GM21723 (cell line): ENCODE results near the gene GGN.
"Not testable (repeated sequence)": the region's sequence is repeated elsewhere in the genome, so short reads cannot be mapped to it uniquely, and the experiment has no call there.

ENCODE experiments used
- ATAC-seq: cut with Tn5 transposase; IDR thresholded peaks from one replicate; pipeline ENCODE4 v1.9.1; 2021; ENCODE audit warnings: mild to moderate bottlenecking, moderate library complexity; ENCODE audit not compliant: unreplicated experiment

Gene GGN

GRCh38 chr19:38362946-38363688 lies 24.7 kb downstream of the GGN start:
- ATAC-seq: not testable (repeated sequence)

GRCh38 chr19:38362076-38362945 lies 25.5 kb downstream of the GGN start:
- ATAC-seq: no peak

GRCh38 chr19:38361633-38362075 lies 26.2 kb downstream of the GGN start:
- ATAC-seq: no peak

GRCh38 chr19:38360839-38361631 lies 26.8 kb downstream of the GGN start:
- ATAC-seq: no peak

GRCh38 chr19:38360351-38360750 lies 27.5 kb downstream of the GGN start:
- ATAC-seq: no peak

- ATAC-seq: no peak
These were observed 28.4 kb downstream of the GGN start for GRCh38 chr19:38359242-38360021.

- ATAC-seq: no peak
These were observed 29.8 kb downstream of the GGN start for GRCh38 chr19:38358071-38358470.

- ATAC-seq: no peak
These were observed 31.8 kb downstream of the GGN start for GRCh38 chr19:38355728-38356725.

GRCh38 chr19:38352611-38353010 lies 35.2 kb downstream of the GGN start:
- ATAC-seq: no peak

GRCh38 chr19:38351865-38352395 lies 35.9 kb downstream of the GGN start:
- ATAC-seq: no peak

- no peak for ATAC-seq
These were observed 37.0 kb downstream of the GGN start for GRCh38 chr19:38350883-38351282.

GRCh38 chr19:38346837-38347236 lies 41.0 kb downstream of the GGN start:
- ATAC-seq: no peak

- ATAC-seq: no peak
These were observed 46.9 kb downstream of the GGN start for GRCh38 chr19:38340927-38341326.

GRCh38 chr19:38339011-38339410 lies 48.8 kb downstream of the GGN start:
- not testable (repeated sequence) for ATAC-seq

GRCh38 chr19:38337360-38337653 lies 50.5 kb downstream of the GGN start:
- ATAC-seq: no peak

- peak; percentile 44 for ATAC-seq
These were observed 51.0 kb downstream of the GGN start for GRCh38 chr19:38336638-38337359.

- ATAC-seq: peak; percentile 73
These were observed 51.7 kb downstream of the GGN start for GRCh38 chr19:38335949-38336637.
